Left kidney (tissue), 2 donors: Measurements from ENCODE around the gene GP5. TPM values are rescaled to one million over a fixed set of nuclear protein-coding genes. Genes with fewer than 3 reads are reported as not detected.

Source experiments
- DNase-seq: peaks from one replicate; pipeline ENCODE4 v3.0.0-alpha.2; 2013
- polyA plus RNA-seq: library from polyadenylated mRNA; unstranded; fragments of 120-200 nt; gene quantifications from one replicate; pipeline ENCODE4 v1.2.1, GENCODE V29; 2013; ENCODE audit not compliant: insufficient read length

GP5 gene
- polyA plus RNA-seq, 1 donor: 0.40 TPM

DNA sequence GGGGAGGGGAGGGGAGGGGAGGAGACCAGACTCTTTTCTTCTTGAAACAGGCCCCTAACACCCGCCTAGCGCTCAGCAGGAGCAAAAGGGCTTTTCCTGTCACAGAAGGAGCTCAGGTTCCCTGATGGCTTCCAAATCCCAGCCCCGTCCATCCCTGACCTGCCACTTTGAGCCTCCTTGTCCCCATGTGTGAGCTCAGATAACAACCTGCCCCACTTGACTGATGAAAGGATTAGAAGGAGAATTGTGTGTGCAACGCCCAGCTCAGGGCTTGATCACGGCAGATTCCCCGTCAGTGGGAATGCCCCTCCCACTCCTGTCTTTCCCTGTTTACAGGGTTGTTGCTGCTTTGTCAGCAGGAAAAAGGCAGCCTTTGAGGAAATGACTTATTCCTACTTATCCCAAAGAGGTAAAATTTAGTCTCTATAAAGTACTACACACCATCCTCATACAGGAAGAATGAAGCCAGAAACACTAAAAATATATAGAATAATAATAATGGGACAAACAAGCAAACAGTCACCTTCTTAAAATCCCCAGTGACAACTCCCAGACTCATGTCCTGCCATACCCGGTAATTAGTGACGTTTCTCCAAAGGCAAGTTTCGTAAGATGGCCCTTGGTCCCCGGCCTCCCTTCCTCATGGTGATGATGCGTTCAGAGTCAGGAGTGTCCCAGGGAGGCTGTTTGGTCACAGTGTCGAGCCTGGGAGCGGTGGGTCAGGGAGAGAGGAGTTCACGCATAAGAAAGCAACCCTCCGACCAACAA, 23.4 kb downstream of the GP5 start:
- no peak for DNase-seq

DNA sequence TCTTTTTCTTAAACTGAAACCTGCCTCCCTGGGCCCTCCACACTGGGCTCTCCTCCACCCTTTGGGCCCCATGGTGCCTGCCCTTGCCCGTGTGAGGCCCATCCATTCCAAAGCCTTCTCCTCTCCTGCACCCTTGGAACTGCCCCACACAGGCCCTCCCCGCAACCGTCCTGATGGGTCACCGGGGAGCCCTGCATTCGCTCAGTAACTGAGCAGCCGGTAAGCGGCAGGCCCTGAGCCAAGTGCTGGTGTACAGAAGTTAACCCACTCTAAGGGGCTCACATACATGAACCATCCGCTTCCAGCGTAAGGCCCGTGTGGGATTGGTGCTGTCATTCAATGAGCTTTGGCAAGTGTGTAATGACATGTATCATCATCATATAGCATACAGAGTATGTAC, 24.1 kb downstream of the GP5 start:
- no peak for DNase-seq

DNA sequence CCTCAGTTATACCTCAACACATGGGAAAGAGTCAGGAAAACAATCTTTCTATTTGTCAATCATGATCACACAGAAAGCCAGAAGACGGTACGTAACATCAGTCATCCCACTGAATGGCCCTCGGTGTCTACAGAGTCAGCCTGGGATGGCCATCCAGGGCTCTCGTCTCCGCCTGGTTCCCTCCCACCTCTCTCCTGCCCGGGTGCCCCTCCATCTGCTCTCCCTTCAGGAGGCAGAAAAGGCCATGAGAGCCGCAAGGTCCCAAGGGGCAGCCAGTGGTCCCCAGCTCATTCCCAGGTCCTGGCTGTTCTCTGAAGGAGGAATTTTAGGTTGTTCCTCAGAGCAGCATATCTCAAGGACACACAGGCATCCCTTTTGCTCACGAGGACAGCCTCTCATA, 25.2 kb downstream of the GP5 start:
- no peak for DNase-seq

DNA sequence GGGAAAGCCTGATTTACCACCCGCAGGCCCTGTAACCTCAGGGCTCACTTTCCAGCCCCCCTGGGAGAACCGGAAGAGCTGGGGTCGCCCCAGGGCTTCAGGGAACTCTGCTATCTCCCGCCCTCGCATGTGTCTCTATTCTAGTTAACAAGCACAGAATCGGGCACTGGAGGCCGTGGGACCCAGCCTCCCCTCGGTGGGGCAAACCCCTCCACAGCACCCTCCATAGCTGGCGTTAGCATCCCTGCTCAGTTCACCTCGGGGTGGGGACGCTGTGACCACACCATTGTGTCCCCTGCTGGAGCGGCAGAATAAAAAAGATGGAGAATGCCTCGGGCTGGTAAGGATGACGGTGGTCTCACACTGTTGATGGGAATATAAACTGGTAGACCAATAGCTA, 26.0 kb downstream of the GP5 start:
- no peak for DNase-seq

DNA sequence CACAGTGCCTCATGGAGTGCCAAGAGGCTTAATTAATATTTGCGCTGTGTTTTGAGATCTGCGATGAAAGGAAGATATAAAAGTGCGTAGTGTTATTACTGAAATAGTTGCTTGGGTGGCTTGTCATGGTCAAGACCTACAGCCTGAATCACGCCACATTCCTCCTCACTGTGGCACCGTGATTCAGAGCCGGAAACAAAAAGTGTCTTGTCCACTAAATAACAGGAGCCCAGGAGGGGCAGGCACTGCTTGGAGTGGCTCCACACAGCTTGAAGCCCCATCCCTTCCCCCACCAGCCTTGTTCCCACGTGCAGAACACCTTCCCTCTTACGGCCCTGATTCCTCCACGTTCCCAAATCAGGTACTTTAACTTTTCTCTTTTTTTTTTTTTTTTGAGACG, 28.3 kb downstream of the GP5 start:
- no peak for DNase-seq

DNA sequence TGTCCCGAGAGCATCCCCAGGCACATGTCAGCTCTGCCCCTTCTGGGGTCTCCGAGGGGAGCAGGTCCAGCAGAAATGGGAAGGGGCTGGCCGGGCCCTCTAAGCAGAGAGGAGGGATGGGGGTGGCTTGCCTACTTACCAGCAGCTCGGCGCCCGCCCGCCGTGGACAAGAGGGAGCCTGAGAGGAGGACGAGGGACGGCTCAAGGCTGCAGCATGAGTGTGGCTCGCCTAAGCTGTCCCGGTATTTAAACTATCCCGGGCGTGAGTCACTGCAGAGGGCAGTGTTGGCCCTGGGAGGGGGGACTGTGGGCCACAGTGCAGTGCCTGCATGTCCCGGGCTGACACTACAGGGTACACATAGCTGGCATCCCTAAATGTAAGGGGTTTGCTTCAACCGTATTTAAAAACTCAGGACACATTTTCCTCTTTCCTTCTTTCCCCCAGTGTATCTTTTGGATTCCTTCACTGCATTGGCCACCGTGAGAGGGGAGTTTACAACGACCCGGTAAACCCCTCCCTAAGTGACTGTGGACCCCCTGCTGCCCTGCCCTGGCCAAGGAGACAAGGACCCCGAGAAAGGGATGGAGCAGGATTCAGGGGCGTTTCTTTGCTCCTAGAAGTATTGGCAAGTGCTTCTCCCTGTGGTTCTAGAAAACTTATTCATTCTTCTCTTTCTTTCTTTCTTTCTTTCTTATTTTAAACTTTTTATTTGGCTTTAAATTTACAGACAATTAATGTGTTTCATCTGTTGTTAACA, 29.4 kb downstream of the GP5 start, which contains the start of gene LRRC15:
Gene LRRC15 (minus strand): TSS at position 222 of the 758 bp plus-strand sequence. CDS start 8,700 bp downstream, outside the sequence.
- no peak for DNase-seq

DNA sequence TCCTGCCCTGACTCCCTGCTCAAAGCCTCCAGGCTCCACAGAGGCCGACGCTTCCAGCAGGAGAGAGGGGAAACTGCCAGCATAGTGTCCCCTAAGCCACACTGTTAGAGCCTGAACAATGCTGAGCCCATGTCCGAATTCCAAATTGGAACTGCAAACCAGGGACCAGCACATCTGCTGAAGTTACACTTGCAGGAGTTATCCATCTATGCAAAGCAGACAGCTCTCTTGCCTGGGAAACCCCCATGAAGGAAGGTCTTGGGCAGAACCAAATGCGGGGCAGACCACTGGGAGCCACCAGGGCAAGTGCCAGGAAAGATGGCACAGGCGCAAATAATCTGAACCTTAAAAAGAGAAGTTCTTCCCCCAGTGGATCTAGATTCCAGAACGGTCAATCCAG, 30.1 kb downstream of the GP5 start:
- no peak for DNase-seq

DNA sequence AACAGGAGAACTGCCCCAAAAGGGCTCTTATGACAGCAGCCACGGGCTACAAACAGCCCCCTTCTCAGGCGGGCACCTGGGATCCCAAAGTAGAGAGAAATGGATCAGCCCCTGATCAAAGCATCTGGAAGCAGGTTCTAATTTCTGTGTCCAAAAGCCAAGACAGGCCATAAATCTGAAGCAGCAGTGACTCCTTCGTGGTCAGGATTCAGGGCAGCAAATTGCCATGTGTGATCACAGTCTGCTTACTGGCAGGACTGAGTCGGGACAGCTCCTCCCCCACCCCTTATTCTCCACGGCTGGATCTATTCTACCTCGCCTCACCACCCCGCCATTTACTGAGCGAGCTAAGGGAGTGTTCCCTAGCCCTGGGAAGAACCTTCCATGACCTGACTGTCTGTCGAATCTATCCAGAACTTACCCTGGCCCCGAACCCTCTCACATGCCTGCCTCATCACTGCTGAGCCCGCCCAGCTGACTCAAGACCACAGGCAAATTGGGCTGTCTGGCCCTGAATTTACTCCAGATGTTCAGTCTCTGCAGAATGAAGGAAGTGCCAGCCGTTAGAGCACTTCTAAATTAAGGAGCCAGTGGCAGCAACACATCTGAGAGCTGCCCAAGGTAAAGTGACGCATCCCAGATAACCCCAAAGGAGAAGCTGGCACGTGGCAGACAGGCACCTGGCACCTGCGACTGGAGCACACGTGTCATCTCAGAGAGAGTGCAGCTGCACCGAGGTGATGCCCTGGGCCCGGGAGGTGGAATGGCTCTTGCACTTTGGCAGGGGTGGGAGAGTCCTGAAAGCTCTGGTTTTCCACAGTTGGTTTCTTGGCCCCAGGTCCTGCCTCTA, 30.8 kb downstream of the GP5 start:
- no peak for DNase-seq

DNA sequence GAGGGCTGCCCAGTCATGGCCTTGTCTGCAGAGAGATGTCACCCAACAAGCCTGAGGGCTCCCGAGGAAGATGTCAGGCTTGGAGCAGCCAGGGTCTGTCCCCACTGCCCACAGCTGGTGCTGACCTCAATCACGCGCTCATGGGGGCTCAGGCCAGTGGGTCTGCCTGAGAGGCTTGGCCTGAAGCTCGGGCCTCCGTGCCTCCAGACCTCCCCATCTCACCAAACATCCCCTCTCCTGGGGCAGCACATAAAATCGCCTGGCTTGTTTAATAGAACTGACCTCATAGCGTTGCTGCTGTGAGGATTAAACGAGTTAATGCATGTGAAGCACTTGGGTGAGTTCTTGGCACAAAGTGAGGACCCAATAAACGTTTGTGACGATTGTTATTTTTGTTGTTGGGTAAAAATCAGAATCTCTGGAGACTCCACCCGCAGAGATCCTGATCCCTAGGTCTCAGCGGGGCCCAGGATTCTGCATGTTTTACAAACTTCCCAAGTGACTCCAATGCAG, 33.0 kb downstream of the GP5 start:
- DNase-seq: no peak

DNA sequence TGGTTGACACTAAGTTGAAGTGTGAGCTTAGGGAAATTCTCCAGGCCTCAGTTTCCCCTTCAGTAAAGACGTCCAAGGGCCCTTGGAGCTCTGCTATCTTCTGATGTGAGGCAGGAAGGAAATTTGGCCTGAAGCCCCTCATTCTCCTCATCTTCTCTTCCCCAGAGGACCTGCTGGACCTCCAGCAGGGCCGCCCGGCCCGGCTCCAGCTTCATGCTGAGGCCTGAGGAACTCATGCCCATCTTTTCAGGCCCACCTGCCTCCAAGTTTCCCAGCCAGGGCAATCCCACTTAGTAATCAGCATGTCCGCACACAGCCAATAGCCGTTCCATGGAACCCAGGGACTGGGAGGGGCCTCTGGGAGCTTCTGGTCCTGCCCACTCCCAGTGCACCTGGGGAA, 33.5 kb downstream of the GP5 start:
- DNase-seq: no peak

DNA sequence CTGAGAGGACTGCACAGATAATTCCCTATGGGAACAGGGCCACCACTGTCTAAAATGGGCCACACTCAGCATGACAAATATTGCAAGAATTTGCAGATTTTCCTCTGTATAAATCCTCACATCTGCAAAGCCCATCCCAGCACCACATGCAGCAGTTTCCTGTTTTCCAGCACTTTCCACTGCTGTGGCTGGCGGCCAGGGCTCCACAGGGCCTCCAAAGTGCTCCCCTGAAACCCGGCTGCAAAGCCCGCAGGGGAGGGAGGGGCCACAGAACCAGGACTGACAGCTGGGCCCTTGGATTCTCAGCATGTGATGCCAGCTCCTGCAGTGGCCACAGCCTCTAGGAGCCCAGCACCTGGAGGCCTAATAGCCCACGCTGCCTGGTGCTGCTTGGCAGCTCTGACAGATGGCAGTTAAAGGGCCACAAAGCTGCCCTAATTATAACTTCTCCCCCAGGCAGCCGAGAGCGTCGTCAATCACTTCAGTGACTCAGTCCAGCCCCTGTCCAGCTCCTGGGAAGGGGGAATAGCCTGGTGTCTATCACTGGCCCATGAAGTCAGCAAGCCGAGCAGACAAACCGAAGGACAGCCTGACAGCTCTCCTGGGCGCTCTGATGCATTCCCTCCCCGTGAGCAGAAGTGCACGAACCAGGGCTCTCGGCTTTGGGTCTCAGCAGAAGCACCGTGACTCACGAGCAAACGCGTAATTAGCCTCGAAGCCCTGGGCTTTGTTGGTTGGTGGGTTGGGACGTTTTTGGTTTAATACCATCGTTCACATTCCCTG, 34.2 kb downstream of the GP5 start:
- peak; percentile 26 for DNase-seq

DNA sequence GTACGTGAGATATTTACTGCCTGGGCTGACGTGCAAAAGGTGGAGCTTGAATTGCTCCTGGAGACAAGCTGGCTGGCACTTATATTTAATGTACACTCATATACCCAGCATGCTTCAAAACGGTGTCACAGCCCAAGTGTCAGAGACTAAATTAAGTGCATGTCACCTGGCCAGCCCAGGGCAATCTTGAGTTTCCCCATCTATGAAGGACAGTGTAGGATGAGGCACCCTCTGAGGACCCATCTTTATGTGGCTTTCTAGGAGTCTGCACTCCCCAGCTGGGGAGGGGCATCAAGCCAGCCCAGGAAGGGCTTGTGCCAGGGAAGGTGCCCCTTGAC, 34.8 kb downstream of the GP5 start:
- no peak for DNase-seq

DNA sequence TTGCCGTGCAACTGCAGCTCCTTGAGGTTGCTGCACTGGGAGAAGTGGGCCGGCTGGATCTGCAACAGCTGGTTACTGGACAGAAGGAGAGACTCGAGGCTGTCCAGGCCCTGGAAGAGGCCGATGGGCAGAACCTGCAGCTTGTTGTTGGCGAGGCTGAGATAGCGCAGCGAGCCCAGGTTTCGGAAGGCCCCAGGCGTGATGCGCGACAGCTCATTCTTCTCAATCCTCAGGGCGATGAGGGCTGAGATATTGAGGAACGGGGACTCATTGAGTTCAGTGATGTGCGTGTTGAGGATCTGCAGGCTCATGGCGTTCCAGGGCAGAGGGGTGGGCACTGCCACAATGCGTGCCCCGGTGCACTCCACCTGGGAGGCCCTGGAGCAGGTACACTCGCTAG, 38.5 kb downstream of the GP5 start:
- no peak for DNase-seq

DNA sequence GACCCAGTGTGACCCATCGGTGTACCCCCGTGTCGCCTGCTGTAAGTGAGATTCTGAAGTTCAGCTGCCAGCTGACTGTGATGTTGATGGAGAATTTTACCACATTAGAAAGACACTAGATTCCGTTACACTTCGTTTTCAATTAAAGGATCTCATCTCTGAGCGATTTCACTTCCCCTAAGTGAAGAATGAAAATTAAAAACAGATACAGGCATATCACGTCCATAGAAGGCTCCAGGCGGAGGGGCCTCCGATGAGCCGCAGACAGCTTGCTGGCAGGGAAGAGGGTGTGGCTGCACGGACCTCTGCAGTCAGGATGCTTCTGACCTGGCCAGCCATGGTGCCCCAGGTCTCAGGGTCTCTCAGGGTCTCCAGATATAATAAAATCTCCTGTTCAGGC, 41.4 kb downstream of the GP5 start:
- no peak for DNase-seq

DNA sequence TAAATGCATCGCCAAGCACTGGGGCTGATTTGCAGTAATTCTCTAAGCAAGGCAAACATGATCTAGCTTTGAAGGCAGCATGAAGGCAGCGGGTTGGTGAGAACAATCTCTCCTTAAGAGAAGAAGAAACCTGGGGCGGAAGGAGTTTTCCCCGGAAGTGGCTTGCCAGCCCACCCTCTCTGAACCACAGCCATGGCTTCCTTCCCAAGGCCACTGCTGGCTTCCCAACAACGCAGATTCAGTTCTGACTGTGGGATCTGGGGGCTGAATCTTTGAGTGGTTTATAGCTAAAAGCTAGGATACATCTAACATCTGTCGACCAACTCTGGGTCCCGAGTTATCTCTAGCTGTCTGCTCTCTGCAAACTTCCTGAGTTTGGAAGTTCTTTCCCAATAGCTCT, 43.7 kb downstream of the GP5 start:
- no peak for DNase-seq

DNA sequence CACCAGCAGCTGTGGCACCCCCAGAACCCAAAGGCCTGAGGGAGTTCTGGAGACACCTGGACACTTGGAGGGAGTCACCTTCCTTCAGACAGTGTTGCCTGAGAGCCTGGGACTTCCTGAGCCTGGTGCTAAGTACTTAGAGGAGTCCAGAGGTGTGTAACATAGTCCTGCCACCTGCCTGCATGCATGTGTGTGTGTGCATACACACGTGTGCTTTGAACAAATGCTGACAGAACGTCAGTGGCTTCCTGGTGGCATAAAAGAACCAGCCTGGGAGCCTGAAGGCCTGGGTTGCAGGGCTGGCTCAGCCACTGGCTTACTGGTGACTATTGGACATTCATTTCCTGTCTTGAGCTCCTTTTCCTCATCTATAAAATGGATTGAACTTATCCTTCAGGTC, 44.8 kb downstream of the GP5 start:
- DNase-seq: no peak

DNA sequence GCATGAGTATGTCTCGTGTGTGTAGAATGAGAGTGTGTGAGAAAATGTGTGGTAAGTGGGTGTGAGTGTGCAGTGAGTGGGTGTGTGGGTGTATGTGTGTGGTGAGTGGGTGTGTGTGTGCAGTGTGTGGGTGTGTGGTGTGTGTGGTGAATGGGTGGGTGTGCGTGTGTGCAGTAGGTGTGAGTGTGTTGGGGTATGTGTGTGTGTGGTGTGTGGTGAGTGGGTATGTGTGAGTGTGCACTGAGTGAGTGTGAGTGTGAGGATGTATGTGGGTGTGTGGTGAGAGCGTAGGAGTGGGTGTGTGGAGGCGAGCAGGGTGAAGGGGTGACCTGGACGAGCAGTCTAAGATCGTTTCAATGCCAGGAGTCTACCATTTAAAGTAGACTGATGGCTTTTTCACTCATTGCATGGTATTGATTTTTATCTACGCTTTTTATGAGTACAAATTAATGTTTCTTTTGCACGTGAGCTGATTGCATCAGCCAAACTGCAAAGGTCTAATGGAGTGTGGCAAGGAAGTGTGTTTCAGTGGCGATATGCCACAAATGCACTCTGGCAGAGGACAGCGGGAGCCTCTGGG, 46.3 kb downstream of the GP5 start:
- no peak for DNase-seq

DNA sequence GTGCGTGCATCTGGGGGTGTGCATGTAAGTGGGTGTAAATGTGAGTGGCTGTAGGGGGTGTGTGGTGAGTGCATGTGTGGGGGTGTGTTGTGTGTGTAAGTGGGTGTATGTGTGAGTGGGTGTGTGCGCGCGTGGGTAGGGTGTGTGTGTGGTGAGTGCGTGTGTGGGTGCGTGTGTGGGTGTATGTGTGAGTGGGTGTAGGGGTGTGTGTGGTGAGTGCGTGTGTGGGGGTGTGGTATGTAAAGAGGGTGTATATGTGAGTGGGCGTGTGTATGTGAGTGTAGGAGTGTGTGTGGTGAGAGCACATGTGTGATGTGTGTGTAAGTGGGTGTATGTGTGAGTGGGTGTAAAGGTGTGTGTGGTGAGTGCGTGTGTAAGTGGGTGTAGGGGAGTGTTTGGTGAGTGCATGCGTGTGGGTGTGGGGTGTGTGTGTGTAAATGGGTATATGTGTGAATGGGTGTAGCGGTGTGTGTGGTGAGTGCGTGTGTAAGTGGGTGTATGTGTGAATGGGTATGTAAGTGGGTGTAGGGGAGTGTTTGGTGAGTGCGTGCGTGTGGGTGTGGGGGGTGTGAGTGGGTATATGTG, 47.0 kb downstream of the GP5 start:
- DNase-seq: no peak

DNA sequence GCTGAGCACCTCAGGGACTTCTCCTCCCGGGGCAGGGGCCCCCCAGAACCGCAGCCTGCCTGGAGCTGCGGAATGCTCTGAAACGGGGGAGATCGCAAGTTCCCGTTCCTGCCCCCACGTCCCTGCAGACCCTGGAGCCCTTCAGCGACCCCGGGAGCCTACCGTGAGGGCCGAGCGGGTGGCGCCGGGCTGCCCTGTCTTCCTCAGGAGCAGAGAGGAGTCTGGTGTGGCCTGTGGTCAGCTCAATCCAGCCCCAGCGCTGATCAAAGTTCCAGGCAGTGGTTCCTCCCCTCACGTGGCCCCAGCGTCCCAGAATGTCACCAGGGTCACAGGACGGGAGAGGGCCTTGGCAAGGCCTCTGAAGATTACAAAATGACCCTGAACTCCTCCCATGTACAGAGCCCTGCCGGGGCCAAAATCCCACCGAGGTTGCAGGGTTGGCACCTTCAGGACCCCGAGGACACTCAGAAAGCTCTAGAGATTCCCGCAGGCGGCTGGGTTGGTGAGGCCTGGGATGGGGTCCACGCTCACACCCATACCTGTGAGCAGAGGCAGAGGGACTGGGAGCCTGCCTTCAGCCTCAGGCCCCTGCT, 47.9 kb downstream of the GP5 start, which contains the start of gene CPN2:
Gene CPN2 (minus strand): TSS at position 249 of the 593 bp plus-strand sequence. CDS start 8,626 bp downstream, outside the sequence.
- no peak for DNase-seq

DNA sequence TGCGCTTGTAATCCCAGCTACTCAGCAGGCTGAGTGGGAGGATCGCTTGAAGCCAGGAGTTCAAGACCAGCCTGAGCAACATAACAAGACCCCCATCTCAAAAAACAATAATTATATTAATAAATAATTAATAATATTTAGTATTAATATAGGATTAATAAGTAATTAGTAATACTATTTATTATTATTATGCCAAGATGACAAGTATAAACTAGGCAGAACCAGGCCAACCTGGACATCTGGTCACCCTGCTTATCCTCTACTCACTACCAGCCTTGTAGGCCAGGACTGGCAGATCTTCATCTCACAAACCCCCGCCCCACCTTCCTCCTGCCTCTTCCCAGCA, 48.4 kb downstream of the GP5 start:
- DNase-seq: no peak

DNA sequence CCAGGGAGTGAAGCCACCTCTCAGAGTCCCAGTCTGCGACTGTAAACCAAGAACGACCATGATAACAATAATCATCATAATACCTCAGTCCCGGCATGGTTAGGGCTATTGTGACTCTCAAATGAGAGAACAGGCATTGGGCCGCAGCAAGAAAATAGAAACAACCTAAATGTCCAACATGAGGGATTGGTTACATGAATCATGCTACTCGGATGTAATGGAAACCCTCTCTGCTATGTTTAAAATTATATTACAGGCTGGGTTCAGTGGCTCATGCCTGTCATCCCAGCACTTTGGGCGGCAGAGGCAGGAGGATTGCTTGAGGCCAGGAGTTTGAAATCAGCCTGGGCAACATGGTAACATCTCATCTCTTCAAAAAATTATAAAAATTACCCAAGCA, 50.7 kb downstream of the GP5 start:
- no peak for DNase-seq
